T47D (cell line): Measurements from ENCODE around the gene MLLT10.

ENCODE experiments used
- DNase-seq, 2 experiments: peaks; one replicate each; pipeline versions ENCODE4 v3.0.0 to v3.0.0-alpha.2; 2011 to 2012; ENCODE audit warnings: low read depth in 1 of 2, low spot score in 1 of 2
- JUND ChIP-seq: IDR thresholded peaks from 2 replicates; pipeline ENCODE4 v1.6.1; 2012; ENCODE audit warnings: low read depth
- in situ Hi-C: cut with HindIII; loops from 2 replicates; pipeline ENCODE4 v1.10.0; 2016; ENCODE audit warnings: low sequenced_read_pairs, low pct_unique_long_range_greater_than_20kb

MLLT10 gene

DNA sequence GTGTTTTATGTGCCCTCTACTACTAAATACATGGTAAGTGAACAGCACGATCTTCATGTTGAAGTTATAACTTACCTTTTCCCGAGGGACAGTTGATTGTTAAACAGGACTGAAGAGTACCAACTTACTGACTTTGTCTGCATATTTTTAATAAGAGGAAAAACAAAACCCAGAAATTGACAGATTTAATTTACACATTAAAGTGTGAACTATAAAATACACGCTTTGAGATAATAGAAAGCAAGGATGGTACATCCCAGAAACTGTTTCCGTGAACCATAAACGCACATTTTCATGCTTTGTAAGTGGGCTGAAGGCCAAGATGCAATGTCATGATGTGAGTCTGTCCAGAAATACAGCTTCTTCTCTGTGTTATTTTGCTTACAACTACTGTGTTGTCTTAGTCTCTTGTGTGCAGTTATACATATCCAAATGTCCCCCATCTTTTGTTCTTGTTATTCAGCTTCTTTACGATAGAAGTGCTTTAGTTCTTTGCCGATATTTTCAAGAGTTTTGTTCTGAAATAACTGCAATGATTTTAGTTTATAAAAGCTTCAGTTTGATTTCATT is 190.1 kb downstream of the MLLT10 start:
- in situ Hi-C loops, result no loop called here
- no peak for DNase-seq
- no peak for TF ChIP-seq JUND

GRCh38 chr10:21724687-21725367 is 190.8 kb downstream of the MLLT10 start:
- in situ Hi-C loops, result no loop called here
- TF ChIP-seq JUND, result no peak
- peak in 1 of 2 experiments; percentile 82 for DNase-seq

- in situ Hi-C loops, result no loop called here
- no peak for TF ChIP-seq JUND
- DNase-seq, result no peak
Measured at GRCh38 chr10:21726601-21727225, 192.7 kb downstream of the MLLT10 start.

- in situ Hi-C loops, result no loop called here
- DNase-seq, result no peak
Measured at GRCh38 chr10:21727452-21728168, 193.6 kb downstream of the MLLT10 start.

DNA sequence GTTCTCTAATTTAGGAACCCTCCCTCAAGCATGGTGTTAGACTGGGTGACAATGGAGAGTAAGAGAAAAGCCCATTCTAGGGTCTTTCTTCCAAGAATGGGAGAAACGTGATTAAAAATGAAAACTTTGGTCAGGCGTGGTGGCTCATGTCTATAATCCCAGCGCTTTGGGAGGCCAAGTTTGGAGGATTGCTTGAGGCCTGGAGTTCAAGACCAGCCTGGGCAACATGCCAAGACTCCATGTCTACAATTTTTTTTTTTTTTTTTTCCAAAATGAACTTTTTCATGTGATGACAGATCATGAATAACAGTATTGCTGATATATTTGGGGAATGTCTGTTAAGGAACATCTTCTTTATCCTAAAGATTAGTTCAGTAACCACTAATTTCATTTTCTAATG is 194.6 kb downstream of the MLLT10 start:
- DNase-seq, result no peak
- in situ Hi-C loops, result no loop called here
- no peak for TF ChIP-seq JUND

More at GRCh38 chr10:21727452-21728168, 193.6 kb downstream of the MLLT10 start:
- TF ChIP-seq JUND, result no peak

DNA sequence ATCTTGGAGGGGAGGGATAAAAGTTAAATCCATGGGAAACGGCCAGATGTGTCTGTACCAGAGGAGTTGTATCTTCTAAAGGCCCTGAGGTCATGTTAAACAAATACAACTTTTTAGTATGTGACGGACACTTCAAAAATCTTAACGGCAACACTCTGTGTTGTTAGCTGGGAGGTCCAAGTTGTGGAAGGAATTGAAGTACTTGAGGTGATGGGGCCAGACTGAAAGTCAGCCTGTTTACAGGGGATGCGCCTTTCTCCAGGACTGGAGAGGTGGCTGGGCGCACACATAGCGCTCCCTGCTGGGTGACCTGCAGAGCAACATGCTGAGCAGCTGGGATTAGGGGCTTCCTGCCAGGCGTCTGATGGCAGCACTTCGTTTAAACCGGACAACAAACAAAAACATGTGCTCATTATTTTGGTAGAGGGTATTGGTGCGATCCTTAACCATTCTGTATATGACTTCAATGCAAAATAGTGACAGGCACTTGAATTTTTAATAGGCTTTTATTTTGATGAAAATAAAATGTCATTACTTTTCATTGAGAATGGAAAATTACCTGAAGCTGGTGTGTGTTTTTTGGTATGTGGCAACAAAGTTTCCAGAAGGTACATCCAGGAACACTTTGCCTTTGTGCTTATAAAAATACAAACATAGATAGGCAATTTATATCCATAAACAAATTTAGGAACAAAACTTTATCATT is 198.2 kb downstream of the MLLT10 start:
- in situ Hi-C loops, result no loop called here
- peak in 1 of 2 experiments; percentile 53 for DNase-seq
- TF ChIP-seq JUND, result no peak

- no peak for DNase-seq
- no peak for TF ChIP-seq JUND
- in situ Hi-C loops, result no loop called here
Measured at GRCh38 chr10:21733710-21734109, 199.7 kb downstream of the MLLT10 start.

GRCh38 chr10:21737106-21737505 is 203.1 kb downstream of the MLLT10 start:
- in situ Hi-C loops, result no loop called here
- TF ChIP-seq JUND, result no peak

GRCh38 chr10:21740989-21741388 is 207.0 kb downstream of the MLLT10 start:
- no peak for DNase-seq
- in situ Hi-C loops, result no loop called here
- TF ChIP-seq JUND, result no peak

More at GRCh38 chr10:21737106-21737505, 203.1 kb downstream of the MLLT10 start:
- no peak for DNase-seq

GRCh38 chr10:21742740-21743412 is 208.8 kb downstream of the MLLT10 start:
- in situ Hi-C loops, result no loop called here
- DNase-seq, result peak in 1 of 2 experiments; percentile 12
- no peak for TF ChIP-seq JUND

DNA sequence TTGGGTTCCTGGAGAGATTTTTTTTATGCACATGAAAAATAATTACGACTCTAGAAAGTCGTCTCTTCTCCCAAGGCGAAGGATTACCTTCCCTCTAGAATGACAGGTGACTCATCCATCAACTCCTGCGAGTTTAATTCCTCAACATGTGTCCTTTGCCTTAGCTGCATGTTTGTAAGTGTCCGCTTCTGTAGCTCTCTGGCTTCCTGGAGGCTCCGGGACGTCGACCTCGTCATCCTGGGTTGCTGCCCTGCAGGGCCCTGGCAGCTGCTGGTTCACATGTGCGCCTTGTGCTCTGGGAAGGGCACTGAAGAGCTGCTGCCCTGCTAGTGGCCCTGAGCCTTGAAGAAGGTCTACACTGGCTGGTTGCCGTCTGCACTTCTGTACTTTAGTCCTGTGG is 210.2 kb downstream of the MLLT10 start:
- no peak for DNase-seq
- TF ChIP-seq JUND, result no peak
- in situ Hi-C loops, result no loop called here

GRCh38 chr10:21746118-21746517 is 212.1 kb downstream of the MLLT10 start:
- no peak for DNase-seq
- in situ Hi-C loops, result no loop called here
- no peak for TF ChIP-seq JUND
